Activated T-cell treated with anti-CD3 and anti-CD28 coated beads, Interleukin-2, amount 50 U/mL, for 1 hour (primary cell): ENCODE measurements around the gene AHI1.
A peak's percentile ranks its signal among the peaks of the same experiment; 100 is the strongest.
"Not testable (repeated sequence)": the region's sequence is repeated elsewhere in the genome, so short reads cannot be mapped to it uniquely, and the experiment has no call there.

Source experiments
- DNase-seq: peaks from one replicate; pipeline ENCODE4 v3.0.0-alpha.2; 2020

AHI1 gene

DNA sequence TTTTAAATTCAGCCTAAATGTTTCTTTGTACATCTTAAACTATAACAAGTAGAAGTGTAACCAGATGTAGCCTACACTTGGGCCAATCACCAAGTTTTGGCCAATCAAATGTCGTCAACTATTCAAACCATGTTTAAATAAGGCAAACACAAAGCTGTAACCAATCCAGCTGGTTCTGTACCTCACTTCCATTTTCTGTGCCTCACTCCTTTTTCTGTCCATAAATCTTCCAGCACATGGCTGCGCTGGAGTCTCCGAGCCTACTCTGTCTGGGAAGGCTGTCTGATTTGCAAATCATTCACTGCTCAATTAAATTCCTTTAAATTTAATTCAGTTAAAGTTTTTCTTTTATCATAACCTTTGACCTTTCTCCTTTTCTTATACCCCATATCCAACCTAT lies 7.7 kb upstream of the AHI1 start:
- no peak for DNase-seq

DNA sequence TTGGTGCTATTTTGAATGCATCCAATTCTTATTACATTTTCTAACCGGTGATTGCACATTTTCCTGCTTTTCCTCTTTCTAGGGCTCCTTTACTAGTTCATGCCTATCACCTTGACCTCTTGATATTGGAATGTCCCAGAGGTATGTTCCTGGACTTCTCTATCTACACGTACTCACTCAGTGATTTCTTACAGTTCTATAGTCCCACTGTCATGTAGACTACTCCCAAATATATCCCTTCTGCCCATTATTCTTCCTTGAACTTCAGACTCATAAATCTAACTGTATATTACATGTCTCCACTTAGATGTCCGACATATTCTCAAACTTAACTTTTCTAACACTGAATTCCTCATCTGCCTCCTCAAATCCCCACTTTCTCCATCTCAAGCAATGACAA lies 7.2 kb upstream of the AHI1 start:
- DNase-seq, result no peak

DNA sequence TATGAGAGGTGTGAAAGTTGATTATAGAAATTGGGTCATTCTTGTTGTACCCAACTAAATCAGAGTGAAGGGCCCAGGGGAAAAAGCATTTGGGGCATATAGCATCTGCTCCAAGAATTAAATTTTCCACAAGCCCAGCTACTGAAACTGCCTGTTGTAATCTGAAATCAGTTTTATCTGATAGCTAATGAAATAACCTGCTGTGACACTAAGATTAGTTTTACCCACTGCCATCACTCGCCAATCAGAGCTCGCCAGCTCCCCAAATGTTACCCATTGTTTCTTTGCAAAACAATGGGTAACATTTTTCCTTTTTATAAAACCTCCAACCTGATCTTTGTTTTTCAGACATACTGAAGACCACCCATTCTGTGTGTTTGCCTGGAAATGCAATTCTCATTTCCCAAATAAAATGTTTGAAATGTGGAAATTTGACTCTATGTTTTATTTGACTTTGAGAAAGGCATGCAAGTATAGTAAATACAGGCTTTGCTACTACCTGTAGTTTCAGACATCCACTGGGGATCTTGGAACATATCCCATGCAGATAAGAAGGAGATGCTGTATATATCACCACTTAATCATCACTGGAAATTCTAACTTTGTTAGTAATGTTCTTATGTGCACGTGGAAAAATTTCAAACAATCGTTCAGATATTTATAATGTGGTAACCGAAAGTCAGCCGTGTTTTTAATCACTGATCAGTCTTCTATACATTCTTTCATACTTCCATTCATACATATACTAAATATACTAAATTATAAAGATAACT lies 6.3 kb upstream of the AHI1 start:
- DNase-seq, result no peak

DNA sequence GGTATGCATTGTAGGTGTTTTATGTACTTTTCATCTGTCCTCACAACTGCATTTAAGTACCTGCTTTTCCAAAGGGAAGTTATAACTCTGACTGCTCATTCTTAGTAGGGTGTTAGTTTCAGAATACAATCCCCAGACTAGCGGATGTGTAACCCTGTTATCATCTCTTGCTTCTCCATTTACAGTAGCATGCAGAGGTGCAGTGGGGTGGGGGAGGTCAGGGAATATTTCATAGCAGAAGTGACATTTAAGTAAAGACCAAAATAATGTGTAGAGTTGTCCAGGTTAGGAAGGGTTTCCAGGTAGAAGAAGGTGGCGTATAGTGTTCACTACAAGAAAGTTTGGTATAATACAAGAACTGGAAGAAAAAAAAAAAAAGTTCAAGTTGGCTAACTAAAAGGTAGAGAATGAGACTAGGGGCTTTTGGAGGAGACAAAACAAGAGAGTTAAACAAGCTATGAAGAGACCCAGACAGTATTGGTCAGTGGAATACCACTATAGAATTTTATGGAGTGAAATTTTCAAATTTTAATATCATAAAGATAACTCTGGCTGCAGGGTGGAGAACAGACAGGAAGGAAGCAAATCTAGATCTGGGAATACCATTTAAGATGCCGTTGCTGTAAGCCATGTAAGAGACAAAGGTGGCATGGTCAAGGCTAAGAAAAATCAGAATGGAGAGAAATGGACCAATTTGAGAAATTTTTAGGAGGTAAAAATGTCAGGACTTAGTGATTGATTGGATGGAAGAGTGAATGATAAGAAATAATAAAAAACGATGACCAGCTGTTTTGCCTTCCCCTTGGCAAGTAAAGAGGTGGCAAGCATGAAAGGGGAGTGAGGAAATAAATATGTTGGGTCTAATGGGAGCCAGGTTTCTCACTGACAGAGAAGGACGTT lies 2.2 kb upstream of the AHI1 start:
- no peak for DNase-seq

DNA sequence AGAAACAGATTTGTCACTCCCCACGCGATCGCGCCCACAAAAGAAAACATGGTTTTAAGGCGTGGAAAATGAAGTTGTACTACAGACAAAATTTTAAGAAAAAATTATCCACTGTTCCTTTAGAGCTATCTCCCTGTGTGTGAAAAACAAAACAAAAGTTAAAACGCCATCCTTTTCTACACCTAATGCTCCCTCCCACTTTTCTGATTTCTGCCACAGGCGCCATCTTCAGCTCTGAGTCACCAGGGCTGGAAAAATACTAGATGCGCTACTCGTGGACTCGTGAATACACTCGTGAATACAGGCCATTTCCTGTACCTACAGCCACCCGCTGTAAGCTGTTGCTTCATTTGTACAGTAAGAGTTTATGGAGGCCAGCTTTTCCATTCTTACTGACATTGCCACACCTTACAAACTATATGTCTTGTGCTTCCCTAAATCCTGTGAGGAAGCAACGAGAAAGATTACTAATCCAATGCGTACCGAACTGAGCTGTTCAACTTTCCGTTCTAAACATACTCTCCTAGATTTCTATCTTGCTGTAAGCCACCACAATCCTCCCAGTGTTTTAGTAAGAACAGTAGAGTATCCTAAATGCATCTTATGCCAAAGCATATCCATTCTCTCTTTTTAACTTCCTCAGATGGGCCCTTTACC lies 773 bp upstream of the AHI1 start:
- DNase-seq, result peak; percentile 58

DNA sequence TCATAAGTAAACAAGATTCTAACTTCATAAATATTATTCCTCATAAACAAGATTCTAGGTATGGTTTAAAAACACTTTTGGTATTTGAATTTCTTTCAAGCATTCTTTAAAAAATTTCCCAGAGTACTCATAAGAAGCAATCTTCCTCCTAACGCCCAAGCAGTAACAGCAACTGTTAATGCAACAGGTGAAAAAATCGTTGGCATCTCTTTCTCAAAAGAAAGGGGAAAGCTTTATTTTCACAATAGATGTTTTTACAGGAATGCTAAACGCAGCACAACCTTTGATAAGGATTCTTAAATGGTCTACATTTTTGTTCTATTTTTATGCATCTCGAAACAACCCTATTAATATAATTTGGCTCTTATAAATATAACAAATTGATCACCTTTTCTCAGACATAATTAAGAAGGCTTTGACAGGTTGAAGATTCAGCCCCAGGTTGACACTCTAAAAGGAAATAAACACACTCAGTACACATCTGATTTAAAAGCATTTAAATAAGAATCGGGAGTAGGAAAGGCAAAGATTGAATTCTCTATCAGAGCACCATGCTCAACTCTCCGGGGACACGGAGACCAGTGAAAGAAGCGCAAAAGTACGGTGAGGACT lies 634 bp downstream of the AHI1 start:
- DNase-seq, result no peak

DNA sequence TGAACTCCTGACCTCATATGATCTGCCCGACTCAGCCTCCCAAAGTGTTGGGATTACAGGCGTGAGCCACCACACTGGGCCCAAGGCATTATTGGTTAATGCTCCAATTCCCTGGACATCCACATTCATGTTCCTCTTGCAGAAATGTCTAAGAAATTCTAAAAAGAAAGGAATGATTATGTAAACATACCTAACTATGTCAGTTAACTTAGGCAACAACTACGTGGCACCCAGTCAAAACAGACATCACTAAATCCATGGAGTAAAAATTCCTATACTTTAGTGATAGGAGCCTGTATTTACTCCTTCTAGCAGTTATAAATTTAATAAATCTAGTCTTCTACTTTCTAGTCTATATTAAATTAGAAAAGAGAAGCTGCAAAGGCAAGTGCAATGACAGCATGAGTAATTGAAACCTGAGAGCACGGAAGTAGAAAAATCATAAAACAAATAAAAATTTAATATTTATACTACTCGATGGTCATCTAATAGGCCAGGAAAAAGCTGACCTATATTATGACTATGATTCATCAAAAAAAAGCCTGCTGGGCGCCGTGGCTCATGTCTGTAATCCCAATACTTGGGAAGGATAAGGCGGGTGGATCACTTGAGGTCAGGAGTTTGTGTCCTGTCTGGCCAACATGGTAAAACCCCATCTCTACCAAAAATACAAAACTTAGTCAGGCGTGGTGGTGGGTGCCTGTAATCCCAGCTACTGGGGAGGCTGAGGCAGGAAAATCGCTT lies 4.2 kb downstream of the AHI1 start:
- DNase-seq, result no peak

DNA sequence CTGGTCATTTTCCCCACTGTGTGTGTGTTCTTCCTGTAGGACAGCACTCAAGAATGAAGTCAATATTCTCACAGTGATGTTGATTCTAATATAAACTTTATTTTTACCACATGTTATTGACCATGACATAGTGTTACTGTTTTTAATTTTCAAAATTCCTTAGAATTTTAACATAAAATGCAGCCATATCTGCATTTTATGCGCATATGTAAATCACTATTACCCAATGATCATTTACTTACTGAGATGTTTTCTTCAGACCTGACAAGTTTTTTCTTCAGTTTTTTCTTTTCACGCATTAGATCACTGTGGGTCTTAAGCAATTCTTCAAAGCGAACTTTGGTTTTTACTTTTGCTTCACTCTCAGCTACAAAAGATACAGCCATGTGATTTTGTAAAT lies 7.2 kb downstream of the AHI1 start:
- no peak for DNase-seq

DNA sequence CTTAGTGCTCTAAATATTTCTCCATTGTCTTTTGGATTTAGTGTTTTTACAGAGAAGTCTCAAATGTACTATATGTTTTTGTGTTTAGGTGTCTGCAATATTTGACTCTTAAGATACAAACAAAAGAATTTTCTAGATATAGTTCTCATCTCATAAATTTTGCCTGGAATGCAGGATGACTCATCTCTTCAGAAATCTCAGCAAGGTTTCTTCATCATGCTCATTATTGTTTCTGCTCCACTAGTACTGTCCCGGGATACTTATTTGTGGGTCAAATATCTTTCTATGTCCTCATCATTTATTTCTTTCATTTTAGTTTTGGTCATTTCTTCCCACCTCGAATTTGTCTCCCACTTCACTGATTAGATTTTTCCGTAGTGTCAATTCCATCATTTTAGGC lies 9.5 kb downstream of the AHI1 start:
- no peak for DNase-seq

DNA sequence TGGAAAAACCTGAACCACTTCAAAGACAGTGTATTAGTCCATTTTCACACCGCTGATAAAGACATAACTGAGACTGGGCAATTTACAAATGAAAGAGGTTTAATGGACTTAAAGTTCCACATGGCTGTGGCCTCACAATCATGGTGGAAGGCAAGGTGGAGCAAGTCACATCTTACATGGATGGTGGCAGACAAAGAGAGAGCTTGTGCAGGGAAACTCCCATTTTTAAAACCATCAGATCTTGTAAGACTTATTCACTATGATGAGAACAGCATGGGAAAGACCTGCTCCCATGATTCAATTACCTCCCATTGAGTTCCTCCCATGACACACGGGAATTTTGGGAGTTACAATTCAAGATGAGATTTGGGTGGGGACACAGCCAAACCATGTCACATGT lies 13.6 kb downstream of the AHI1 start:
- not testable (repeated sequence) for DNase-seq

DNA sequence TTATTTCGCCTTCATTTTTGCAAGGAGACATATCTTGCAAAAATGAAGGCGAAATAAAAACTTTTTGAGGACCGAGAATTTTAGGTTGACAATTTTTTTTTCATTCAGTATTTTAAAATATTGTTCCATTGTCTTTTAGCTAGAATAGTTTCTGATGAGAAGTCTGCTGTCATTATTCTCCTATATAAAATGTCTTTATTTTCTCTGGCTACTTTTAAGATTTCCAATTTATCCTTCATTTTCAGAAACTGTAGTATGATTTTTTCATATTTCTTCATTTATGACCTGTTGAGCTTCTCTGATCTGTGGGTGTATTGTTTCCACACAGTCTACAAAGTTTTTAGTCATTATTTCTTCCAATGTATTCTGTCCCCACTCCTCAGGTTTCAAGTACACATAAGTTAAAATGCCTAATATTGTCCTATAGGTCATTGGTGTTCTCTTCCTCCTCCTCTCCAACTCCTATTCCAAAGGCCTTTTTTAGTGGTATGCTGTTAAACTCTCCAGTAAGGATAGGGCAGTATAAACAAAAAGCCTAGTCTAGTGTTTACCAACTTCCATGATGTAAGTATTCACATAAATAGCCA lies 15.7 kb downstream of the AHI1 start:
- DNase-seq, result no peak

DNA sequence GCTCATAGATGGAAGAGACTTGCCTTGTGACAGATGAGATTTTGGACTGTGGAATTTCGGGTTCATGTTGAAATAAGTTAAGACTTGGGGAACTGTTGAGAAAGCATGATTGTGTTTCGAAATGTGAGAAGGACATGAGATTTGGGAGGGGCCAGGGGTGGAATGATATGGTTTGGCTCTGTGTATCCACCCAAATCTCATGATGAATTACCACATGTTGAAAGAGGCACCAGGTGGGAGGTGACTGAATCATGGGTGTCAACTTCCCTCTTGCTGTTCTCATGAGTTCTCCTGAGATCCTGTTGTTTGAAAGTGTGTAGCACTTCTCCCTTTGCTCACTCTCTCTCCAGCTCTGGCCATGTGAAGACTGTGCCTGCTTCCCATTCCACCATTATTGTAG lies 17.9 kb downstream of the AHI1 start:
- DNase-seq, result no peak

DNA sequence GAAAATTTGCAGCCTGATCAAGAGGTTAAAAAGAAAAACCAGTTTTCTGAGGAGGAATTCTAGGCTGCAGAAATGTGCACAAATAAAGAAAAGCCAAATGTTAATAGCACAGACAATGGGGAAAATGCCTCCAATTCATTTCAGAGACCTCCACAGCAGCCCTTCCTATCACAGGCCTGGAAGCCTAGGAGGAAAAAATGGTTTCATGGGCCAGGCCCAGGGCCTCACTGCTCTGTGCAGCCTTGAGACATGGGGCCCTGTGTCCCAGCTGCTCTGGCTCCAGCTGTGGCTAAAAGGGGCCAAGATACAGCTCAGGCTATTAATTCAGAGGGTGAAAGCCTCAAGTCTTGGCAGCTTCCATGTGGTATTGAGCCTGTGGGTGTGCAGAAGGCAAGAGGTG lies 18.9 kb downstream of the AHI1 start:
- DNase-seq, result no peak

DNA sequence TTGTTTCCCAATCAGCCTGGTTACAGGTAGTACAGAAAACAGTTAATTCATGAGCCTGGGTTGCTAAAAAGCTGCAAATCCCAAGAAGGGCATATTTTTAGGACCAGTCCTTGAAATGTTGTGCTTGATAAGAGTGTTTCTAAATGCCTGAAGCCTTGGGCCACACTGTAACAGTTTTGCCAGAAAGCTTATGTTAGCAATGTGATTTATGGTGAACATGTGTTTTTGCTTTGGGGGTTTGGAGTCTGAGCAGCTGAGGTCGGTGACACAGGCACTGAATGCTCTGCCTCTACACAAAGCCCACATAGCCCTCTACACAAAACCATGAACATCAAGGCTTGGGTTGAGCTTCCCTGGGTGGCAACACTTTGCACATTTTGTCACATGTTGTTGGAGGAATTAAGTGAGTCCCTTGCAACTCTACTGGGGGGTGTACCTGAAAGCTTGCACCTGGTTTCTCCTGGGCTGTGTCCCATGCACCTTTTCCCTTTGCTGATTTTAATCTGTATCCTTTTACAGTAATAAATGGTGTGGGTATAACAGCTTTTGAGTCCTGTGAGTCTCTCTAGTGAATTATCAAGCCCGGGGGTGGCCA lies 22.2 kb downstream of the AHI1 start:
- DNase-seq, result no peak

DNA sequence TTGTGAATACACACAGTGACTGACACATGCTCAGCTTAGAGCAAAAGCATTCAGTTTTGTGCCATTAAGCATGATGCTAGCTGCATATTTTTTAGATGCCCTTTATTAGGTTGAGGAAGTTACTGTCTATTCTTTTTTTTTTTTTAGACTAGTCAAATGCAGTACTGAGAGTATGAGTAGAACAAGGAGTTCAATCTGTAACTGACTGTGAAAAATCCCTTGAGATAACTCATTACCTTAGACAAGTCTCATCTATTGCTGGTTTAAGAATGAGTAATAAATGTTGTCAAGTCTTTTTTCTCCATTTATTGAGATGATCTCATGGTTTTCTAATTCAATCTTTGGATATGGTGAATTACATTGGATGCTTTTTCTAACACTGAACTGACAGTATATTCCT lies 23.2 kb downstream of the AHI1 start:
- no peak for DNase-seq

DNA sequence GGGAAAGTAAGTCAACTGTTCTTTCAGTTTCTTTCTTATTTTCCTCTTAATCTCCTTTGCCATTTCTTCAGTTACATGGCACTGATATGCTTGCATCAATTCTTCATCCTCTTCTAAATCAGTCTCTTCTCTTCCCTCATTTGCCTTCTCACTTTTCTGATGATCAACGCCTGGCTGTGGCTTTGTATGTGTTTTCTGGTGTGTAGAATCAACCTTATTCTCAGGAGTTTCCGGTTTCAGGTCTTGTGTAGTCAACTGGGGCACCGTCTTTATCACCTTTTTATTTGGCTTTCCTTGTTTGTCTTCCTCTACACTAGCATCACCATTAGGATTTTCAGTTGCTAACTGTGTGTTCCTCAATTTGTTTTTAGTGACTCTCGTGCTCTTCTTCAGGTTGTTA lies 31.6 kb downstream of the AHI1 start:
- no peak for DNase-seq

DNA sequence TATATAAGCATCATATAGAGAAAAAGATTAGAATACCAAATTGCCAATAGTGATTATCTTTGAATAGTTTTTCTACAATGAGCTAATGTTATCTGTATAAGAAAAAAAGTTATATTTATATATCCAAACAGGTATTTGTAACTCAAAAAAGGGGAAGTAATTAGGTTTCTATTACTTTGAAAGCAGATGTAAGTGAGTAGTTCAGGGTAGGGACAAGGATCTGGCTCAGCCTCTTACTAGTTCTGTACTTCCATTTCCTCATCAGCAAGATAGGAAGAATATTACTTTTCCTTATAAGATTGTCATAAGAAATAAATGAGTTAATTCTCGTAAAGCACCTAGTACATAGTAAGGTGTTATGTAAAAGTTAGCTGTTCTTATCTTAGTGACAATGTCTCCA lies 32.2 kb downstream of the AHI1 start:
- DNase-seq, result no peak

DNA sequence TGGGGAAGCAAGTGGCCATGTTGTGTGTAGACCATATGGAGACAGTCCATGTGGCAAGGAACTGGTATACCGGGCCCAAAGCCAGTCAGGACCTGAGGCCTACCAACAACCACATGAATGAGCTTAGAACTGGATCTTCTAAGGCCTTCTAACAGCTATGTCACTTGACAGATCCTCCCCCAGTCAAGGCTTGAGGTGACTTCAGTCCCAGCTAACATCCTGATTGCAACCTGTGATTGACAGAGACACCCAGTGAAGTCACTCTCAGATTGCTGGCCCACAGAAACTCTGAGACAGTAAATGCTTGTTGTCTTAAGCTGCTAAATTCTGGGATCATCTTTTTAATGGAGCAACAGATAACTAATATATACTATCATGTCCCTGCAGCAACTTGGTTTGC lies 32.9 kb downstream of the AHI1 start:
- DNase-seq, result no peak

DNA sequence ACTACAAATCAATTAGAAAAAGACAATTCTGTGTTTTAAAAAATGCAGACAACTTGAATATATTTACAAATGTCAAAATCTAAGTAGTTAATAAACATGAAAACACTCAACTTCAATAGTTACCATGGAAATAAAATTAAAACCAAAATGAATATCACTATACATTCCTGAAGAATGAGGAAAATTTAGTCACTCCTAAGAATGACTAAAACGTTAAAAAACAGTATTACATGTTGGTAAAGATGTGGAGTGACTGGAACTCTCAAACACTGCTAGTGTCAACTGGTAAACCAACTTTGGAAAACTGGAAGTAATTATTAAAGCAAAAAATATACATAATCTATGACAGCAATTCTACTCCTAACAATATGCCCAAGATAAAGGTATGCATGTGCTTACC lies 36.3 kb downstream of the AHI1 start:
- no peak for DNase-seq

DNA sequence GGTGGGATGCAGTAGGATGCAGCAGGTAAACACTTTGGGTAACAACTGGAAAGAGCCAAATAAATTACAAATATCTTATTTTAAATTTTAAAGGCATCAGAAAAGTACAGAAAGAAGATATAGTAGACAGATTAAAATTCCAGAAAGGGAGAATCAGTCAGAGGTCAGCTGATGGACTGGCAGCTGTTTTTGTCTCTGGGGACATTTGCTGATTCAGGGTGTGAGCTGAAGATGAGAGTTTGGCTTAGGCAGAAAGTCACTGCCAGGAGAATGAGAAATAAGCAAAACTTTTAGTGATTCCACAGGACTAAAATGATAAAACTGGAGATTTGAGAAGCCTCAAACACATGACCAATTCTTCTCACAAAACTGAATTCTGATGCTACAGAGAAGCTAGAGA lies 39.5 kb downstream of the AHI1 start:
- no peak for DNase-seq

DNA sequence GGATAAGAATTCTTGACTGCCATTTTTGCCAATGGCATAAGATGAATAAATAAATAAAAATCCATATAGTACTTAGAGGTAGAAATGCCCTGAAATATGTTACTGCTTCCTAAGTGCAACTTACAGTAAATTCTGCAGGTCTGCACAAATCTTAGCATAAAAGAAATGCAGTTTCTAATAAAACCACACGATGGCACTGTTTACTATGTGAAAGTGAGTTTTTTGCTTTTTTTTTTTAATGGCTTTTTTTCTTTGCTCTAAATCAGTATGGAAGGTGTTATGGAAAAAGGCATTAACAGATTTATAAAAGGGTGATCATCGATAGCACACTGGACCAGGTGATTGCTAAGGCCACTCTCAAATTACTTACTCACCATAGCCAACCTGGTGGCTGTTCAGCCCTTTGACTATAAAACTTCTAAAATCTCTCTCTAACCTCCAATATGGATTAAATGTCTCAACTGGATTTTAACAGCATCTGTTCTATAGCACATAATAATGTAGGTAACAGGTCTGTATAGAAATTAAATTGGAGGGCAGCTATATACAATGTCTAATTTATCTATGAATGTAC lies 45.8 kb downstream of the AHI1 start:
- DNase-seq, result no peak

DNA sequence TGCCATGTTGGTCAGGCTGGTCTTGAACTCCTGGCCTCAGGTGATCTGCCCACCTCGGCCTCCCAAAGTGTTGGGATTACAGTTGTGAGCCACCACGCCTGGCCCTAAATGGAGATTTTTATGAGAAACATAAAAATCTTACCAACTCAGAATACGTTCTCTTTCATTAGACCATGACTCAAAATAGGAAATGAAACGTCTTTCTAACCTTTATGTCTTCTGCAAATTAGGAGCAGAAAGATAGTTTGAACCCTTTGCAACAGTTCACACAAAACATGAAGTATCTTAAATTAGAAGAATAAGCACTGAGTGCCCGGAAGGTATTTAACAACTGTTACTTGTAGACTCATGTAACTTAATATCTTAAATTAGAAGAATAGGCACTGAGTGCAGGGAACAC lies 48.3 kb downstream of the AHI1 start:
- no peak for DNase-seq
